HUES48 (cell line): ENCODE data around the gene EFCAB12.

ENCODE experiments used
- H3K27ac ChIP-seq: one replicate; pipeline ENCODE4 v1.7.0; 2013; ENCODE audit warnings: low read depth, low read length, inconsistent platforms
- H3K27me3 ChIP-seq: 2 replicates; pipeline ENCODE4 v1.6.1; 2013; ENCODE audit warnings: mild to moderate bottlenecking, low read length; ENCODE audit not compliant: control insufficient read depth, insufficient read depth
- H3K36me3 ChIP-seq: 2 replicates; pipeline ENCODE4 v1.6.1; 2013; ENCODE audit warnings: low read length; ENCODE audit not compliant: control insufficient read depth, insufficient read depth
- H3K4me1 ChIP-seq: 2 replicates; pipeline ENCODE4 v1.6.1; 2013; ENCODE audit warnings: mild to moderate bottlenecking, low read length; ENCODE audit not compliant: control insufficient read depth, insufficient read depth
- H3K4me3 ChIP-seq: 2 replicates; pipeline ENCODE4 v1.5.1; 2013; ENCODE audit warnings: mild to moderate bottlenecking, low read depth, low read length
- H3K9ac ChIP-seq: 2 replicates; pipeline ENCODE4 v1.6.1; 2013; ENCODE audit warnings: mild to moderate bottlenecking, low read depth, low read length, moderate library complexity
- H3K9me3 ChIP-seq: 2 replicates; pipeline ENCODE4 v1.6.1; 2013; ENCODE audit warnings: low read length; ENCODE audit not compliant: control insufficient read depth, insufficient read depth

Gene EFCAB12

GRCh38 chr3:129353589-129353941 lies 74.9 kb downstream of the EFCAB12 start:
- Histone ChIP-seq H3K4me3 (no peak overlapping the region), H3K36me3 (no peaks in the 10 kb centered on the region), H3K27ac (no peak overlapping the region), H3K9ac (no peak overlapping the region), H3K9me3 (no peaks in the 10 kb centered on the region), H3K4me1 (no peaks in the 10 kb centered on the region), H3K27me3 (no peaks in the 10 kb centered on the region)

- Histone ChIP-seq H3K27me3 (no peaks in the 10 kb centered on the region), H3K9me3 (no peaks in the 10 kb centered on the region), H3K9ac (no peak overlapping the region), H3K27ac (no peak overlapping the region), H3K4me1 (no peaks in the 10 kb centered on the region), H3K4me3 (no peak overlapping the region), H3K36me3 (no peaks in the 10 kb centered on the region)
Observed at GRCh38 chr3:129352650-129353588, 75.5 kb downstream of the EFCAB12 start.

GRCh38 chr3:129352045-129352444 lies 76.4 kb downstream of the EFCAB12 start:
- H3K9ac ChIP-seq: no peak overlapping the region
- H3K27ac ChIP-seq: no peak overlapping the region

More at GRCh38 chr3:129352045-129352444, 76.4 kb downstream of the EFCAB12 start:
- Histone ChIP-seq H3K4me3 (no peak overlapping the region), H3K4me1 (no peaks in the 10 kb centered on the region), H3K27me3 (no peaks in the 10 kb centered on the region), H3K36me3 (no peaks in the 10 kb centered on the region), H3K9me3 (no peaks in the 10 kb centered on the region)
